HG03469 (cell line): Measurements from ENCODE around the gene ZNF205.
"Not testable (repeated sequence)": the region's sequence is repeated elsewhere in the genome, so short reads cannot be mapped to it uniquely, and the experiment has no call there.

ENCODE experiments used
- ATAC-seq: cut with Tn5 transposase; IDR thresholded peaks from one replicate; pipeline ENCODE4 v1.9.1; 2021; ENCODE audit warnings: mild to moderate bottlenecking, moderate library complexity, moderate number of reproducible peaks; ENCODE audit not compliant: unreplicated experiment

ZNF205 gene

GRCh38 chr16:3112058-3112880 is at the start of gene ZNF205:
TSS of gene ZNF205 (plus strand) at chr16:3112586. CDS start at chr16:3113431, 845 bp downstream.
- no peak for ATAC-seq

GRCh38 chr16:3063625-3064386 is 48.6 kb upstream of the ZNF205 start:
- no peak for ATAC-seq

- ATAC-seq: no peak
Measured at GRCh38 chr16:3065069-3065741, 47.2 kb upstream of the ZNF205 start, which contains the start of gene IL32. TSS of gene IL32 (plus strand) at chr16:3065640. CDS start at chr16:3065812, 172 bp downstream.

DNA sequence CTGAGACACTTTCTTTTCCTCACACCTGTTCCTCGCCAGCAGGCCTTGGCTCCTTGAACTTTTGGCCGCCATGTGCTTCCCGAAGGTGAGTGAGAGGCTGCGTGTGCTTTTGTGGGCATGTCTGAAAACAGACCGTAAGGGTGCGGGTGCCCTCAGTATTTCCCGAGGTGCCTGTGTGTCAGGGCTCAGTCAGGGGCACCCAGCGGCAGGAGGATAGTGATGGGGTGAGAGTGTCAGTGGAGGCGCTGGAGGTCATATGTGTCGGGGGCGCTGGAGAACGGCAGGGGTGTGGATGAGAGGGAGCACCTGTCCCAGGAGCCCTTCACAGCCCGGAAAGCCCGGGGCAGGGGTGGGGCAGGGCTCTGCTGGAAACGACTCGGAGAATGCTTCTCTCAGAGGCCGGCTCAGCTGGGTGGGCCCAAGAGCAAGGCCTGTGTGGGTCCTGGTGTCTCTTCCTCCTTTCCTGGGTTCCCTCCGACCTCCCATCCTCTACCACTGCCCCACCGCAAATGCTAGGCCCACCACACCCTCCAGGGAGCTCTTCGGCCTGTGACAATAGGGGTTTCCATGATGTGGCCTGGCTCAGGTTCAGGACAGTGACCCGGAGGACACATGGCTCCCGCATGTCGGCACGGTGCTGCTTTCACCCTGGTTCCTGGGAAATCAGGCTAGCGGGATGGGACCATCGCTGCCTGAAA is 46.5 kb upstream of the ZNF205 start:
- no peak for ATAC-seq

DNA sequence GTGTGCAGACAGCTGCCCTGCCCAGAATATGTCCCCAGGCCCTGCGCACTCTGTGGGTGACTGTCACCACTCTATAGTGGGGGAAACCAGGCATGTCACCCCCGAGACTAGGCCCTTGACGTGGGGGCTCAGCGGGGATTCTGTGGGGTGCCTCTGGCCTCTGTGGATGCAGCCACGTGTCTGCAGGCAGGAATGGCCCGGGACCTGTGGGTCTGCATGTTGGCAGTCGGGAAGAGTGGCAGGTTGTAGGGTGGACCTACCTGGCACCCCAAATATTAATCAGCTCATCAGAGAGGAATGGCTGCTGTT is 46.0 kb upstream of the ZNF205 start:
- ATAC-seq: no peak

GRCh38 chr16:3068487-3068886 is 43.9 kb upstream of the ZNF205 start:
- no peak for ATAC-seq

GRCh38 chr16:3069146-3069545 is 43.2 kb upstream of the ZNF205 start:
- ATAC-seq: not testable (repeated sequence)

- ATAC-seq: no peak
Measured at GRCh38 chr16:3070608-3071111, 41.7 kb upstream of the ZNF205 start.

DNA sequence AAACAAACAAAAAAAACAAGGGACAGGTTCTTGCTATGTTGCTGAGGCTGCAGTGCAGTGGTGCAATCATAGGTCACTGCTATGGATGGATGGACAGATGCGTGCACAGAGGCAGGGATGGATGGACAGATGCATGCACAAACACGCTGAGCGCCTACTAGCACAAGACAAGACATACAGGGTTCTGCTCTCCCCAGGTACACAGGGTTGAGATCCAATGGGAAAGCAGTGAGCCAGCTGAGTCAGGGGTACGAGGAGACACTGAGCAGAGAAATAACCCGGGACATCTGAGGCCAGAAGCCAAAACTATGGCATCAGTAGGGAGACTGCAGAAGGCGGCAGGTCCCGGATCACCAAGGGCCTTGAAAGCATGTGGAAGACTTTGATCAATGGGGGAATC is 40.7 kb upstream of the ZNF205 start:
- no peak for ATAC-seq

DNA sequence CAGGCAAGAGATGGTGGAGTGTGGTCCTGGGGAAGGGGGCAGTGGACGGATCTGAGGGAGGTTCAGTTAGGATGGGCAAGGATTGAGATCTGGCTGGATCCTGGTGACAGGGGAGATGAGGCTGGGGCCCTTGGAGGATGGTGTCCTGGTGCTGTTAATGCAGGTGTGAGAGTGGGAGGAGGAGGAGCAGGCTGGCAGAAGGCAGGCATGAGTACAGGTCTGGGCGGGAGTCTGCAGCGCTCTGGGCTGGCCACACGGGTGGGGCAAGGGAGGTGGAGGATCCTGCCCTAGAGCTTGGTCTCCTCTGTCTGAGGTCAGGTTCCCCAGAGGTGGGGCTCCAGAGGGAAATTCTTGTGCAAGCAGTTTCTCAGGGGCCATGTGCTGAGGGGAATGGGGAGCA is 40.2 kb upstream of the ZNF205 start:
- not testable (repeated sequence) for ATAC-seq

DNA sequence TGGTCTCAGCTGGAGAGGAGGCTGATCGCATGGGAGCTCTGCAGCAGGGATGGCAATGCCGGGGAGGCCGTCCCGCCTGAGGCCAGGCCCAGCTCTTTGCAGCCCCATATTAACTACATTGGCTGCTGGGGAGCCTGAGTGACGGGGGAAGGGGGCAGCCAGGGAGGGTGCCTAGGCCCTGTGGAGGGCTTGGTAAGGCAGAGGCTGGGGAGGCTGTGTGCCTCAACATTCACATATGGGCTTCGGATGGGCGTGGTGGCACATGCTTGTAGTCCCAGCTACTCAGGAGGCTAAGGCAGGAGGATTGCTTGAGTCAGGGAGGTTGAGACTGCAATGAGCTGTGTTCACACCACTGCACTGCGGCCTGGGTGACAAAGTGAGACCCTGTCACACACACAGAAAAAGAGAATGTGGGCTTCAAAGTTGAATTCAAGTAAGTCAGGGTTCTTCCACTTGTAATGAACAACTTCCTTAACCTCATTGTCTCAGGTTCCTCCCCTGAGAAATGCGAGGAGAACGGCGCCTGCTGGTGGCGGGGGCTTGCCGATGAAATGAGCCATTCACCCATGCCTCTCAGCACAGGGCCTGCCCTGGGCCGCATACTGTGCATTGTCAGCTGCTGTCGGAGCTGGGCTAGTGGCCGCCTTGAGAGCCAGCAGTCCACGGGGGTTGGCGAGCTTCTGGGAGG is 39.7 kb upstream of the ZNF205 start:
- not testable (repeated sequence) for ATAC-seq

GRCh38 chr16:3073448-3073847 is 38.9 kb upstream of the ZNF205 start:
- no peak for ATAC-seq

- ATAC-seq: no peak
Measured at GRCh38 chr16:3074860-3075522, 37.4 kb upstream of the ZNF205 start.

DNA sequence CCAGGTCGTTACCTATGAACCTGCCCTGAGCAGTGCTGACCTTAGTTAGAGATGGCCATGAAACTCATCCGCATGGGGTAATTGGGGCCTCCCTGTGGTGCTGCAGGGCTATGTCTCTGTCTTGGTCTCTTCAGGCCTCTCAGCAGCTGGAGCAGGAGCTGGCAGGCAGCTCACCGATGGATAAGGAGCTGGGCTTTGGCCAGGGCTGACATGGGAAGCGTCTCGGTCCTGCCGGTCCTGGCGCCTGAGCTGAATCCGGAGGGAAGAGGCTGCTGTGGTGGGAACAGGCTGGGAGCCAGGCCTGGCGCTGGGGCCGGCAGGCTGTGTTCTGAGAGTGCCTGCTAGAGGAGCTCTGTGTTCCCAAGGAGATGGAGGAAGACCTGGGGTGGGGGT is 36.9 kb upstream of the ZNF205 start:
- ATAC-seq: no peak

- not testable (repeated sequence) for ATAC-seq
Measured at GRCh38 chr16:3075946-3076345, 36.4 kb upstream of the ZNF205 start.

DNA sequence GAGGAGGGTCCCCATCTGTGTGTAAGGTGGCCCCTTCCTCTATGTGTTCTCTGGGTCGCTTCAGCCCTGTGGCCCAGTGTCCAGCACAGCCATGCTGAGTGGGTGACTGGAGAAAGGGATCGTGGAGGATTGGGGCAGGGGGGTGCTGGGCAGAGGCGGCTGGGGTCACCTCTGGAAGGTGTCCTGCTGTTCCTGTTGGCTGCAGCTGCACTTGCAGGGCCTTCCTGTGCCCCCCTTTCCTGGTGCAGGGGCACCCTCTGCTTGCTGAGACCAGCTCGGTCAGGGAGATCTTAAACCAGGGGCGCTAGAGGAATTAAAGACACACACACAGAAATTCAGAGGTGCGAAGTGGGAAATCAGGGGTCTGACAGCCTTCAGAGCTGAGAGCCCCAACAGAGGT is 35.8 kb upstream of the ZNF205 start:
- no peak for ATAC-seq

GRCh38 chr16:3080024-3080423 is 32.4 kb upstream of the ZNF205 start:
- ATAC-seq: no peak

GRCh38 chr16:3081957-3082356 is 30.4 kb upstream of the ZNF205 start:
- ATAC-seq: not testable (repeated sequence)

DNA sequence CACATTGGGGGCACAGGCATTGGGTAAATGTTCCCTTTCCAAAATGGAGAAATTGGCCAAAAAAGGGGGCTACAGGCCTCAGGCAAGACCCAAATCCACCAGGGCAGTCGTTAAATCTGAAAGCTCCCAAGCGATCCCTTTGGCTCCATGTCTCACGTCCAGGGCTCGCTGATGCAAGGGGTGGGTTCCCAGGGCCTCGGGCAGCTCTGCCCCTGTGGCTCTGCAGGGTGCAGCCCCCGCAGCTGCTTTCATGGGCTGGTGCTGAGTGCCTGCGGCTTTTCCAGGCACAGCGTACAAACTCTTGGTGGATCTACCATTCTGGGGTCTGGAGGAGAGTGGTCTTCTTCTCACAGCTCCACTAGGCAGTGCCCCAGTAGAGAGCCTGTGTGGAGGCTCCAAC is 29.0 kb upstream of the ZNF205 start:
- not testable (repeated sequence) for ATAC-seq

DNA sequence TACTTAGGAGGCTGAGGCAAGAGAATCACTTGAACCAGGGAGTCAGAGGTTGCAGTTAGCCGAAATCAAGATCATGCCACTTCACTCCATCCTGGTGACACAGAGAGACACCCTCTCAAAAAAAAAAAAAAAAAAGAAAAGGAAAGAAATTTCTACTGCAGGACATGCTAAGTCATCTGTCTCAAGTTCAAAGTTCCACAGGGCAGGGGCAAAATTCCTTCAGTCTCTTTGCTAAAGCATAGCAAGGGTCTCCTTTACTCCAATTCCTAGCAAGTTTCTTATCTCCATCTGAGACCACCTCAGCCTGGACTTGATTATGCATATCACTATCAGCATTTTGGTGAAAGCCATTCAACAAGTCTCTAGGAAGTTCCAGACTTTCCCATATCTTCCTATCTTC is 27.9 kb upstream of the ZNF205 start:
- ATAC-seq: no peak
